ENCODE data around the gene OVAAL.

GRCh38 chr1:180568184-180568583 lies 9.4 kb downstream of the OVAAL start:
- TF ChIP-seq POLR2AphosphoS5 (IDR thresholded peaks at IDR 0.05) (no peak), POLR2A (IDR thresholded peaks at IDR 0.05) (no peak), CTCF (IDR thresholded peaks at IDR 0.05) (no peak), EP300 (IDR thresholded peaks at IDR 0.05) (no peak)
